ENCODE data around the gene SCIN.

Gene SCIN

GRCh38 chr7:12571691-12572090, 1.2 kb downstream of the SCIN start:
- no peak overlapping the region for H3K4me3 ChIP-seq (ENCODE audit: low read depth, low read length)
- H3K27me3 ChIP-seq (replicated peaks), result no peaks in the 10 kb centered on the region
- in situ Hi-C loops (cut with HindIII; ENCODE audit: low pct_ligation_motif_present, low sequenced_read_pairs), result no loop called here
- H3K36me3 ChIP-seq (replicated peaks), result no peaks in the 10 kb centered on the region
- no peak for DNase-seq
- TF ChIP-seq CTCF (IDR thresholded peaks at IDR 0.05; ENCODE audit: low read depth, low read length, missing control alignments), result no peak
- H3K27ac ChIP-seq, result no peak overlapping the region

- TF ChIP-seq CTCF (IDR thresholded peaks at IDR 0.05; ENCODE audit: low read depth, low read length, missing control alignments), result no peak
- Histone ChIP-seq H3K27ac (no peak overlapping the region), H3K27me3 (replicated peaks) (no peaks in the 10 kb centered on the region), H3K36me3 (replicated peaks) (no peaks in the 10 kb centered on the region), H3K4me3 (ENCODE audit: low read depth, low read length) (no peak overlapping the region)
- in situ Hi-C loops (cut with HindIII; ENCODE audit: low pct_ligation_motif_present, low sequenced_read_pairs), result no loop called here
- no peak for DNase-seq
These were observed 2.5 kb downstream of the SCIN start for GRCh38 chr7:12572941-12573575.

- Histone ChIP-seq H3K27ac (no peak overlapping the region), H3K4me3 (ENCODE audit: low read depth, low read length) (no peak overlapping the region), H3K36me3 (replicated peaks) (no peaks in the 10 kb centered on the region), H3K27me3 (replicated peaks) (no peaks in the 10 kb centered on the region)
- in situ Hi-C loops (cut with HindIII; ENCODE audit: low pct_ligation_motif_present, low sequenced_read_pairs), result no loop called here
- DNase-seq, result no peak
- TF ChIP-seq CTCF (IDR thresholded peaks at IDR 0.05; ENCODE audit: low read depth, low read length, missing control alignments), result no peak
These were observed 3.4 kb downstream of the SCIN start for GRCh38 chr7:12573885-12574284.

GRCh38 chr7:12578930-12579640, 8.6 kb downstream of the SCIN start:
- DNase-seq, result no peak
- no peaks in the 10 kb centered on the region for H3K36me3 ChIP-seq (replicated peaks)
- no peak overlapping the region for H3K4me3 ChIP-seq (ENCODE audit: low read depth, low read length)
- no peak overlapping the region for H3K27ac ChIP-seq
- in situ Hi-C loops (cut with HindIII; ENCODE audit: low pct_ligation_motif_present, low sequenced_read_pairs), result no loop called here
- TF ChIP-seq CTCF (IDR thresholded peaks at IDR 0.05; ENCODE audit: low read depth, low read length, missing control alignments), result no peak
- H3K27me3 ChIP-seq (replicated peaks), result no peaks in the 10 kb centered on the region

GRCh38 chr7:12581897-12582296, 11.4 kb downstream of the SCIN start:
- in situ Hi-C loops (cut with HindIII; ENCODE audit: low pct_ligation_motif_present, low sequenced_read_pairs), result no loop called here
- Histone ChIP-seq H3K27ac (no peak overlapping the region), H3K36me3 (replicated peaks) (no peaks in the 10 kb centered on the region), H3K27me3 (replicated peaks) (no peaks in the 10 kb centered on the region), H3K4me3 (ENCODE audit: low read depth, low read length) (no peak overlapping the region)
- no peak for TF ChIP-seq CTCF (IDR thresholded peaks at IDR 0.05; ENCODE audit: low read depth, low read length, missing control alignments)
- DNase-seq, result no peak

Measured in brain microvascular endothelial cell (primary cell).